Loucy (cell line): Measurements from ENCODE around the gene LIN52.

ENCODE experiments used
- H2AFZ ChIP-seq: fragments of 200-600 bp; sonication (generic); 2 replicates; pipeline ENCODE4 v1.6.0; 2016; ENCODE audit warnings: antibody characterized with exemption, mild to moderate bottlenecking, low read length, moderate library complexity
- H3F3A ChIP-seq: fragments of 200-600 bp; 2 replicates; pipeline ENCODE4 v1.6.0; 2016; ENCODE audit warnings: antibody characterized with exemption, low read depth, mild to moderate bottlenecking
- H3K27me3 ChIP-seq: fragments of 200-600 bp; sonication (generic); 2 replicates; pipeline ENCODE4 v1.6.1; 2014; ENCODE audit warnings: low read length, mild to moderate bottlenecking; ENCODE audit not compliant: insufficient read depth, poor library complexity, severe bottlenecking
- H3K36me3 ChIP-seq: fragments of 200-600 bp; sonication (generic); 2 replicates; pipeline ENCODE4 v1.6.1; 2016; ENCODE audit warnings: low read length; ENCODE audit not compliant: insufficient read depth
- H3K4me1 ChIP-seq: fragments of 200-600 bp; sonication (generic); 2 replicates; pipeline ENCODE4 v1.5.1; 2014; ENCODE audit warnings: low read length, mild to moderate bottlenecking; ENCODE audit not compliant: insufficient read depth, poor library complexity, severe bottlenecking
- H3K4me2 ChIP-seq: fragments of 200-600 bp; sonication (generic); 2 replicates; pipeline ENCODE4 v1.6.0; 2014; ENCODE audit warnings: antibody characterized with exemption, low read length, low read depth, mild to moderate bottlenecking; ENCODE audit not compliant: poor library complexity, severe bottlenecking
- H3K4me3 ChIP-seq: fragments of 200-600 bp; sonication (generic); 2 replicates; pipeline ENCODE4 v1.5.1; 2014; ENCODE audit warnings: low read length, mild to moderate bottlenecking, mixed read lengths; ENCODE audit not compliant: poor library complexity, severe bottlenecking
- H3K79me2 ChIP-seq: fragments of 200-600 bp; sonication (generic); 2 replicates; pipeline ENCODE4 v1.6.1; 2014; ENCODE audit warnings: low read length; ENCODE audit not compliant: insufficient read depth
- H3K9ac ChIP-seq: fragments of 200-600 bp; sonication (generic); 2 replicates; pipeline ENCODE4 v1.6.0; 2014; ENCODE audit warnings: mild to moderate bottlenecking, low read depth, low read length, moderate library complexity; ENCODE audit not compliant: poor library complexity, severe bottlenecking
- H3K9me2 ChIP-seq: fragments of 200-600 bp; sonication (generic); replicated peaks from 2 replicates; pipeline ENCODE4 v1.6.1; 2016; ENCODE audit warnings: low read depth, low read length, mixed read lengths
- H3K9me3 ChIP-seq: fragments of 200-600 bp; sonication (generic); 2 replicates; pipeline ENCODE4 v1.6.1; 2014; ENCODE audit warnings: mild to moderate bottlenecking, antibody characterized with exemption, low read length, low read depth; ENCODE audit not compliant: insufficient read depth
- H4K20me1 ChIP-seq: fragments of 200-600 bp; sonication (generic); 2 replicates; pipeline ENCODE4 v1.6.0; 2014; ENCODE audit warnings: antibody characterized with exemption, low read length, mild to moderate bottlenecking; ENCODE audit not compliant: insufficient read depth, poor library complexity, severe bottlenecking
- CTCF ChIP-seq: fragments of 200-600 bp; sonication (generic); conservative IDR thresholded peaks from 2 replicates; pipeline ENCODE4 v1.5.1; 2014; ENCODE audit warnings: mild to moderate bottlenecking, antibody characterized with exemption, low read length
- EZH2phosphoT487 ChIP-seq: fragments of 200-600 bp; IDR thresholded peaks from 2 replicates; pipeline ENCODE4 v1.6.1; 2018; ENCODE audit warnings: antibody characterized with exemption, mild to moderate bottlenecking, moderate library complexity, borderline replicate concordance

Gene LIN52

GRCh38 chr14:74221741-74222140, 137.0 kb downstream of the LIN52 start:
- no peaks in the 10 kb centered on the region for H3K36me3 ChIP-seq
- H3K9me3 ChIP-seq, result no peaks in the 10 kb centered on the region
- no peaks in the 10 kb centered on the region for H3K9me2 ChIP-seq
- H3F3A ChIP-seq, result no peaks in the 10 kb centered on the region
- H3K4me1 ChIP-seq, result peaks cover 3% of the 10 kb centered on the region
- TF ChIP-seq CTCF (no peak), EZH2phosphoT487 (no peak)
- no peak overlapping the region for H2AFZ ChIP-seq
- no peak overlapping the region for H3K9ac ChIP-seq
- H3K4me2 ChIP-seq, result no peak overlapping the region
- no peaks in the 10 kb centered on the region for H4K20me1 ChIP-seq
- H3K79me2 ChIP-seq, result no peaks in the 10 kb centered on the region
- no peaks in the 10 kb centered on the region for H3K27me3 ChIP-seq
- H3K4me3 ChIP-seq, result no peak overlapping the region

GRCh38 chr14:74223016-74223415, 138.3 kb downstream of the LIN52 start:
- H3K4me2 ChIP-seq, result no peak overlapping the region
- peaks cover under 1% of the 10 kb centered on the region for H3K4me1 ChIP-seq
- no peaks in the 10 kb centered on the region for H3K79me2 ChIP-seq
- no peak overlapping the region for H2AFZ ChIP-seq
- H3K4me3 ChIP-seq, result no peak overlapping the region
- no peaks in the 10 kb centered on the region for H3K9me3 ChIP-seq
- H3K9ac ChIP-seq, result no peak overlapping the region
- H3K9me2 ChIP-seq, result no peaks in the 10 kb centered on the region
- H3F3A ChIP-seq, result no peaks in the 10 kb centered on the region
- TF ChIP-seq CTCF, result no peak
- TF ChIP-seq EZH2phosphoT487, result no peak
- no peaks in the 10 kb centered on the region for H3K36me3 ChIP-seq
- no peaks in the 10 kb centered on the region for H3K27me3 ChIP-seq
- H4K20me1 ChIP-seq, result no peaks in the 10 kb centered on the region

GRCh38 chr14:74231784-74232183, 147.0 kb downstream of the LIN52 start:
- Histone ChIP-seq H3K36me3 (no peaks in the 10 kb centered on the region), H3K4me2 (no peak overlapping the region), H3F3A (no peaks in the 10 kb centered on the region), H3K9me2 (no peaks in the 10 kb centered on the region), H4K20me1 (no peaks in the 10 kb centered on the region), H3K27me3 (no peaks in the 10 kb centered on the region), H3K4me3 (no peak overlapping the region), H3K79me2 (no peaks in the 10 kb centered on the region), H3K9me3 (no peaks in the 10 kb centered on the region), H2AFZ (no peak overlapping the region), H3K9ac (no peak overlapping the region), H3K4me1 (no peaks in the 10 kb centered on the region)
- TF ChIP-seq CTCF, result no peak
